A549 (cell line): ENCODE results near the gene SLC7A6OS. TPM values are rescaled to one million over a fixed set of nuclear protein-coding genes. Genes with fewer than 3 reads are reported as not detected.

Experiments used
- ATAC-seq, 2 experiments: fragments of 200-7000 bp in 1 of 2; fragments of >200 bp in 1 of 2; cut with Nextera tagmentation in 1 of 2; cut with Tn5 transposase in 1 of 2; 3 replicates each; pipeline versions ENCODE4 v1.8.0 to v1.9.1; 2018 to 2020; ENCODE audit warnings: mild to moderate bottlenecking in 1 of 2, moderate library complexity in 1 of 2
- CTCF ChIA-PET: fragments of 300-600 bp; sonication (Branson Sonifier 250); formaldehyde crosslinking; extraction: SDS; loops from one replicate; lab custom pipeline; 2021; ENCODE audit warnings: antibody characterized with exemption, inconsistent platforms; lab: Yijun Ruan, JAX
- POLR2A ChIA-PET: fragments of 350-600 bp; formaldehyde crosslinking; extraction: SDS; loops from one replicate; lab custom pipeline; 2021; ENCODE audit warnings: antibody characterized with exemption, inconsistent platforms; lab: Yijun Ruan, JAX
- DNase-seq, 2 experiments: peaks; one replicate each; pipeline versions ENCODE4 v3.0.0 to v3.0.0-alpha.2; 2011 to 2016; ENCODE audit warnings: low read depth in 1 of 2, low spot score in 1 of 2
- FAIRE-seq: peaks from 2 replicates; lab custom pipeline; 2011; peaks lifted over from hg19 to GRCh38; lab: Jason Lieb, UNC
- H3K27ac ChIP-seq, 2 experiments: fragments of >200 bp; sonication (Bioruptor Twin); formaldehyde crosslinking; 3 replicates each; pipeline ENCODE4 v1.5.1; 2016 to 2017
- H3K4me1 ChIP-seq: fragments of >200 bp; sonication (Bioruptor Twin); formaldehyde crosslinking; 3 replicates; pipeline ENCODE4 v1.6.1; 2016
- H3K4me2 ChIP-seq: fragments of >200 bp; sonication (Bioruptor Twin); formaldehyde crosslinking; 3 replicates; pipeline ENCODE4 v1.6.1; 2016
- H3K4me3 ChIP-seq: fragments of >200 bp; sonication (Bioruptor Twin); formaldehyde crosslinking; 3 replicates; pipeline ENCODE4 v1.5.1; 2016
- H3K9me3 ChIP-seq: fragments of >200 bp; sonication (Bioruptor Twin); formaldehyde crosslinking; 3 replicates; pipeline ENCODE4 v1.6.1; 2016
- CBX2 ChIP-seq: fragments of 200-600 bp; sonication (generic); IDR thresholded peaks from 2 replicates; pipeline ENCODE4 v1.6.1; 2016; ENCODE audit warnings: low read depth, mild to moderate bottlenecking, borderline replicate concordance
- EHMT2 ChIP-seq: fragments of 200-600 bp; sonication (generic); IDR thresholded peaks from 2 replicates; pipeline ENCODE4 v1.6.1; 2016; ENCODE audit warnings: antibody characterized with exemption, low read depth, mild to moderate bottlenecking, moderate library complexity
- JUNB ChIP-seq: fragments of >200 bp; sonication (Bioruptor Twin); formaldehyde crosslinking; IDR thresholded peaks from 2 replicates; pipeline ENCODE4 v1.6.1; 2016
- MAZ ChIP-seq: fragments of 150-350 bp; IDR thresholded peaks from 2 replicates; pipeline ENCODE4 v1.6.1; 2014; ENCODE audit warnings: antibody characterized with exemption, low read depth, low read length, borderline replicate concordance
- NFE2L2 ChIP-seq: fragments of 150-350 bp; conservative IDR thresholded peaks from 2 replicates; pipeline ENCODE4 v1.6.1; 2014; ENCODE audit warnings: low read length
- RARB ChIP-seq: fragments of 250-450 bp; sonication (Bioruptor Pico); IDR thresholded peaks from 2 replicates; pipeline ENCODE4 v1.8.0; 2021; ENCODE audit warnings: mild to moderate bottlenecking, moderate library complexity
- RNF2 ChIP-seq: fragments of 200-600 bp; sonication (generic); IDR thresholded peaks from 2 replicates; pipeline ENCODE4 v1.6.1; 2016; ENCODE audit warnings: low read depth, mild to moderate bottlenecking, antibody characterized with exemption, moderate library complexity, borderline replicate concordance
- TFCP2L1 ChIP-seq: fragments of 250-450 bp; sonication (Bioruptor Pico); IDR thresholded peaks from 2 replicates; pipeline ENCODE4 v1.5.0; 2021; ENCODE audit warnings: mild to moderate bottlenecking
- ZFP36 ChIP-seq: fragments of 450-650 bp; IDR thresholded peaks from 2 replicates; pipeline ENCODE4 v1.6.1; 2014; ENCODE audit warnings: borderline replicate concordance; ENCODE audit not compliant: partially characterized antibody
- WGBS: methylation state at CpG from one replicate; pipeline ENCODE4 v1.1.6; 2017; ENCODE audit errors: missing lambda C conversion rate; 5-methylcytosine and 5-hydroxymethylcytosine counted together
- polyA plus RNA-seq, 4 experiments: library from polyadenylated mRNA; depleted of rRNA in 3 of 4; stranded (reverse); fragments of >200 nt; fragmentation: RNase III in 1 of 4; extraction: RNeasy Plus Mini Kit Qiagen cat#74134 plus additional on column Dnase treatment in 1 of 4; gene quantifications; 2 replicates in 3 of 4; 3 replicates in 1 of 4; pipeline ENCODE4 v1.2.3, GENCODE V29; 2011 to 2017
- TF ChIP-seq, protein P1 (sequence below): fragments of 150-350 bp; IDR thresholded peaks from 2 replicates; pipeline ENCODE4 v1.6.1; 2014; ENCODE audit warnings: low read depth, mild to moderate bottlenecking, low read length
- TF ChIP-seq, protein P2 (sequence below): fragments of 250-450 bp; sonication (Bioruptor Pico); IDR thresholded peaks from 2 replicates; pipeline ENCODE4 v1.5.0; 2020; ENCODE audit warnings: low read depth, mild to moderate bottlenecking, moderate library complexity
- TF ChIP-seq, protein P3 (sequence below): IDR thresholded peaks from 2 replicates; pipeline ENCODE4 v1.6.1; 2012
- TF ChIP-seq, protein P4 (sequence below): fragments of >200 bp; sonication (Bioruptor Twin); formaldehyde crosslinking; IDR thresholded peaks from 3 replicates; pipeline ENCODE4 v1.6.1; 2016
- TF ChIP-seq, protein P5 (sequence below): IDR thresholded peaks from 2 replicates; pipeline ENCODE4 v1.6.1; 2012; ENCODE audit warnings: low read depth, borderline replicate concordance
- TF ChIP-seq, protein P6 (sequence below): fragments of 200-600 bp; sonication (generic); IDR thresholded peaks from 2 replicates; pipeline ENCODE4 v1.6.1; 2016; ENCODE audit warnings: antibody characterized with exemption, mild to moderate bottlenecking, moderate library complexity

SLC7A6OS gene
- polyA plus RNA-seq, 2 of the 4 experiments (the other 2 are of a cell fraction) = 10.4 to 11.9 TPM

DNA sequence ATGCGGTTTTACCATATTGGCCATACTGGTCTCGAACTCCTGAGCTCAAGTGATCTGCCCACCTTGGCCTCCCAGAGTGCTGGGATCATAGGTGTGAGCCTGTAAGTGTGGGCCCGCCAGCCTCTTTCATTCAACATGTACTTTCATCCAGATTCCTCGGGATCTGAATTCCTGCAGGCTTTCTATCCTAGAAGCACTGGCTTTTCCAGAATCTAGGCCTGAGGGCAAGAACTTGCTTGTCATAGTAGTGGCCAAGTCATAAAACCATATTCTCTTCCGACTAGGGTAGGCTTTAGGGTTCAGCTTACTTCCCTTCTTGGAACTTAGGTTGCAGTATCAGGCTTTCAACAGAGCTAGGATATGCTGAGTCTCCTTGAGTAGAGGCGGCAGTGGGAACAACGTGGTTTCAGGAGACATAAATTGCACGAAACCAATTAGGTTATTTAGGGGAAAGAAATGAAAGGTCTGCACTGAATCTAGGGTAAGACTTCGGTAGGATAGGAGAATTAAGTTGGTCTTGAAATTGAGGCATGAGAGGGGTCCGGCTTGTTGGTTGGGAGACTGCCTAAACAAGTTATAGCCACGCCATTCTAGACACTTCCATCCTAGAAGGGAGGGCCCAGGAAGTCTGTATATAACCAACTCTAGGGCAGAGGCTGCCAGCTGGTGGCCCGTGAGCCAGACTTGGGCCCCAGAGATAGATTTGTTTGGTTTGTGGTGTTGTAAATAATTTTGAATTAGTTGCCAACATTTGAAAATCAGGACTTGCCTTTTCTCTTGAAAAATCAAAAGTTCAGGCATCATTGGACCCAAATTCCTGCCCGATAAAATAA is 30.8 kb downstream of the SLC7A6OS start:
- no peaks in the 10 kb centered on the region for H3K9me3 ChIP-seq
- 90% methylated on average over 13 of the region's 13 CpGs for WGBS
- DNase-seq (no peak), ATAC-seq (no peak), FAIRE-seq (no peak)
- H3K27ac ChIP-seq = no peak overlapping the region
- H3K4me3 ChIP-seq = no peak overlapping the region
- no peak overlapping the region for H3K4me2 ChIP-seq
- ChIA-PET CTCF (interaction anchor here (0.5 to 3.8 kb wide), 7 partner anchors 9 to 49 kb away, joined by 3 to 20 read pairs (median 5); partner anchors contain the start of genes PRMT7, SLC7A6 and SLC7A6OS), POLR2A (interaction anchor here (1.7 kb wide), 1 partner anchor 15 kb away, joined by 6 read pairs; the partner anchor contains the start of gene SLC7A6)
- TF ChIP-seq ZFP36 (no peak), MAZ (no peak), RARB (CRISPR knock-in tag) (no peak), JUNB (no peak), RNF2 (no peak), CBX2 (no peak), TFCP2L1 (no peak), NFE2L2 (no peak), EHMT2 (no peak)
- TF ChIP-seq, protein P1, sequence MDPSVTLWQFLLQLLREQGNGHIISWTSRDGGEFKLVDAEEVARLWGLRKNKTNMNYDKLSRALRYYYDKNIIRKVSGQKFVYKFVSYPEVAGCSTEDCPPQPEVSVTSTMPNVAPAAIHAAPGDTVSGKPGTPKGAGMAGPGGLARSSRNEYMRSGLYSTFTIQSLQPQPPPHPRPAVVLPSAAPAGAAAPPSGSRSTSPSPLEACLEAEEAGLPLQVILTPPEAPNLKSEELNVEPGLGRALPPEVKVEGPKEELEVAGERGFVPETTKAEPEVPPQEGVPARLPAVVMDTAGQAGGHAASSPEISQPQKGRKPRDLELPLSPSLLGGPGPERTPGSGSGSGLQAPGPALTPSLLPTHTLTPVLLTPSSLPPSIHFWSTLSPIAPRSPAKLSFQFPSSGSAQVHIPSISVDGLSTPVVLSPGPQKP = no peak
- TF ChIP-seq, protein P2, sequence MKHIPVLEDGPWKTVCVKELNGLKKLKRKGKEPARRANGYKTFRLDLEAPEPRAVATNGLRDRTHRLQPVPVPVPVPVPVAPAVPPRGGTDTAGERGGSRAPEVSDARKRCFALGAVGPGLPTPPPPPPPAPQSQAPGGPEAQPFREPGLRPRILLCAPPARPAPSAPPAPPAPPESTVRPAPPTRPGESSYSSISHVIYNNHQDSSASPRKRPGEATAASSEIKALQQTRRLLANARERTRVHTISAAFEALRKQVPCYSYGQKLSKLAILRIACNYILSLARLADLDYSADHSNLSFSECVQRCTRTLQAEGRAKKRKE (CRISPR knock-in tag) = no peak
- TF ChIP-seq, protein P3, sequence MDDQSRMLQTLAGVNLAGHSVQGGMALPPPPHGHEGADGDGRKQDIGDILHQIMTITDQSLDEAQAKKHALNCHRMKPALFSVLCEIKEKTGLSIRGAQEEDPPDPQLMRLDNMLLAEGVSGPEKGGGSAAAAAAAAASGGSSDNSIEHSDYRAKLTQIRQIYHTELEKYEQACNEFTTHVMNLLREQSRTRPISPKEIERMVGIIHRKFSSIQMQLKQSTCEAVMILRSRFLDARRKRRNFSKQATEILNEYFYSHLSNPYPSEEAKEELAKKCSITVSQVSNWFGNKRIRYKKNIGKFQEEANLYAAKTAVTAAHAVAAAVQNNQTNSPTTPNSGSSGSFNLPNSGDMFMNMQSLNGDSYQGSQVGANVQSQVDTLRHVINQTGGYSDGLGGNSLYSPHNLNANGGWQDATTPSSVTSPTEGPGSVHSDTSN = no peak
- TF ChIP-seq, protein P4, sequence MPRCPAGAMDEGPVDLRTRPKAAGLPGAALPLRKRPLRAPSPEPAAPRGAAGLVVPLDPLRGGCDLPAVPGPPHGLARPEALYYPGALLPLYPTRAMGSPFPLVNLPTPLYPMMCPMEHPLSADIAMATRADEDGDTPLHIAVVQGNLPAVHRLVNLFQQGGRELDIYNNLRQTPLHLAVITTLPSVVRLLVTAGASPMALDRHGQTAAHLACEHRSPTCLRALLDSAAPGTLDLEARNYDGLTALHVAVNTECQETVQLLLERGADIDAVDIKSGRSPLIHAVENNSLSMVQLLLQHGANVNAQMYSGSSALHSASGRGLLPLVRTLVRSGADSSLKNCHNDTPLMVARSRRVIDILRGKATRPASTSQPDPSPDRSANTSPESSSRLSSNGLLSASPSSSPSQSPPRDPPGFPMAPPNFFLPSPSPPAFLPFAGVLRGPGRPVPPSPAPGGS = no peak
- TF ChIP-seq, protein P5, sequence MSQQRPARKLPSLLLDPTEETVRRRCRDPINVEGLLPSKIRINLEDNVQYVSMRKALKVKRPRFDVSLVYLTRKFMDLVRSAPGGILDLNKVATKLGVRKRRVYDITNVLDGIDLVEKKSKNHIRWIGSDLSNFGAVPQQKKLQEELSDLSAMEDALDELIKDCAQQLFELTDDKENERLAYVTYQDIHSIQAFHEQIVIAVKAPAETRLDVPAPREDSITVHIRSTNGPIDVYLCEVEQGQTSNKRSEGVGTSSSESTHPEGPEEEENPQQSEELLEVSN = no peak
- TF ChIP-seq, protein P6, sequence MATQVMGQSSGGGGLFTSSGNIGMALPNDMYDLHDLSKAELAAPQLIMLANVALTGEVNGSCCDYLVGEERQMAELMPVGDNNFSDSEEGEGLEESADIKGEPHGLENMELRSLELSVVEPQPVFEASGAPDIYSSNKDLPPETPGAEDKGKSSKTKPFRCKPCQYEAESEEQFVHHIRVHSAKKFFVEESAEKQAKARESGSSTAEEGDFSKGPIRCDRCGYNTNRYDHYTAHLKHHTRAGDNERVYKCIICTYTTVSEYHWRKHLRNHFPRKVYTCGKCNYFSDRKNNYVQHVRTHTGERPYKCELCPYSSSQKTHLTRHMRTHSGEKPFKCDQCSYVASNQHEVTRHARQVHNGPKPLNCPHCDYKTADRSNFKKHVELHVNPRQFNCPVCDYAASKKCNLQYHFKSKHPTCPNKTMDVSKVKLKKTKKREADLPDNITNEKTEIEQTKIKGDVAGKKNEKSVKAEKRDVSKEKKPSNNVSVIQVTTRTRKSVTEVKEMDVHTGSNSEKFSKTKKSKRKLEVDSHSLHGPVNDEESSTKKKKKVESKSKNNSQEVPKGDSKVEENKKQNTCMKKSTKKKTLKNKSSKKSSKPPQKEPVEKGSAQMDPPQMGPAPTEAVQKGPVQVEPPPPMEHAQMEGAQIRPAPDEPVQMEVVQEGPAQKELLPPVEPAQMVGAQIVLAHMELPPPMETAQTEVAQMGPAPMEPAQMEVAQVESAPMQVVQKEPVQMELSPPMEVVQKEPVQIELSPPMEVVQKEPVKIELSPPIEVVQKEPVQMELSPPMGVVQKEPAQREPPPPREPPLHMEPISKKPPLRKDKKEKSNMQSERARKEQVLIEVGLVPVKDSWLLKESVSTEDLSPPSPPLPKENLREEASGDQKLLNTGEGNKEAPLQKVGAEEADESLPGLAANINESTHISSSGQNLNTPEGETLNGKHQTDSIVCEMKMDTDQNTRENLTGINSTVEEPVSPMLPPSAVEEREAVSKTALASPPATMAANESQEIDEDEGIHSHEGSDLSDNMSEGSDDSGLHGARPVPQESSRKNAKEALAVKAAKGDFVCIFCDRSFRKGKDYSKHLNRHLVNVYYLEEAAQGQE = no peak
- TF ChIP-seq, all 56 proteins: peak for 0
- H3K4me1 ChIP-seq = no peaks in the 10 kb centered on the region
